Gastrocnemius medialis (tissue), 4 donors: ENCODE measurements around the gene FAM171A1.

Experiments used
- CTCF ChIP-seq, 5 experiments: fragments of 450-650 bp in 3 of 5; fragments of 200-600 bp in 2 of 5; sonication (generic) in 2 of 5; IDR thresholded peaks in 4 of 5; conservative IDR thresholded peaks in 1 of 5; 1 replicate in 4 of 5; 2 replicates in 1 of 5; pipeline ENCODE4 v1.5.1; 2016 to 2019; ENCODE audit warnings: antibody characterized with exemption in 5 of 5, mild to moderate bottlenecking in 3 of 5, moderate library complexity in 3 of 5
- POLR2A ChIP-seq, 2 donors: fragments of 450-650 bp; IDR thresholded peaks; one replicate each; pipeline ENCODE4 v1.6.1; 2017; ENCODE audit warnings: antibody characterized with exemption in 2 of 2, mild to moderate bottlenecking in 2 of 2, moderate library complexity in 2 of 2

- TF ChIP-seq POLR2A (IDR thresholded peaks at IDR 0.05), result no peak
- no peak for TF ChIP-seq CTCF (IDR thresholded peaks at IDR 0.05 in 4 of 5, conservative IDR thresholded peaks at IDR 0.05 in 1 of 5)
These were observed 47.0 kb downstream of the FAM171A1 start for GRCh38 chr10:15324113-15324512.
